Gastroesophageal sphincter (tissue), 4 donors: ENCODE results near the gene RIPOR3. TPM values are rescaled to one million over a fixed set of nuclear protein-coding genes. Genes with fewer than 3 reads are reported as not detected.

Source experiments
- ATAC-seq: fragments of 150-250 bp; one replicate; pipeline ENCODE4 v1.9.1; 2016; ENCODE audit warnings: mild to moderate bottlenecking, moderate library complexity
- H3K27ac ChIP-seq, 4 donors: fragments of 200-600 bp; sonication (generic) in 3 of 4; 1 replicate in 3 of 4; 2 replicates in 1 of 4; pipeline ENCODE4 v1.5.1; 2016 to 2019
- H3K27me3 ChIP-seq: fragments of 200-600 bp; sonication (generic); one replicate; pipeline ENCODE4 v1.5.1; 2019
- H3K36me3 ChIP-seq, 2 donors: fragments of 200-600 bp; sonication (generic); one replicate each; pipeline ENCODE4 v1.5.1; 2019; ENCODE audit warnings: control low read depth in 1 of 2
- H3K4me1 ChIP-seq, 3 donors: fragments of 200-600 bp; sonication (generic); 1 replicate in 2 of 3; 2 replicates in 1 of 3; pipeline ENCODE4 v1.5.1; 2016 to 2019; ENCODE audit warnings: control low read depth in 2 of 3
- H3K4me3 ChIP-seq, 2 donors: fragments of 200-600 bp; sonication (generic); one replicate each; pipeline ENCODE4 v1.5.1; 2019; ENCODE audit warnings: mild to moderate bottlenecking in 1 of 2, moderate library complexity in 1 of 2
- H3K9me3 ChIP-seq, 3 donors: fragments of 200-600 bp; sonication (generic); one replicate each; pipeline ENCODE4 v1.5.1; 2017 to 2019; ENCODE audit warnings: control low read depth in 2 of 3
- EP300 ChIP-seq: sonication (generic); formaldehyde crosslinking; IDR thresholded peaks from one replicate; pipeline ENCODE4 v1.6.1; 2017; ENCODE audit warnings: antibody characterized with exemption, mild to moderate bottlenecking
- POLR2A ChIP-seq, 2 donors: fragments of 450-650 bp; IDR thresholded peaks; one replicate each; pipeline ENCODE4 v1.6.1; 2017; ENCODE audit warnings: antibody characterized with exemption in 2 of 2, mild to moderate bottlenecking in 2 of 2, moderate library complexity in 1 of 2
- POLR2AphosphoS5 ChIP-seq: sonication (generic); formaldehyde crosslinking; IDR thresholded peaks from one replicate; pipeline ENCODE4 v1.6.1; 2017; ENCODE audit warnings: antibody characterized with exemption
- WGBS, 2 donors: methylation state at CpG; one replicate each; pipeline ENCODE4 v1.1.5; 2018; ENCODE audit warnings: low coverage in 1 of 2; 5-methylcytosine and 5-hydroxymethylcytosine counted together
- total RNA-seq, 4 donors: library from RNA; depleted of rRNA; stranded (reverse); fragments of >200 nt; gene quantifications; one replicate each; pipeline ENCODE4 v1.1.0, GENCODE V29; 2016
- TF ChIP-seq, protein P1 (sequence below), 4 experiments: fragments of 200-600 bp in 2 of 4; fragments of 450-650 bp in 2 of 4; sonication (generic) in 1 of 4; IDR thresholded peaks; one replicate each; pipeline ENCODE4 v1.5.1; 2017 to 2019; ENCODE audit warnings: antibody characterized with exemption in 4 of 4, mild to moderate bottlenecking in 2 of 4, moderate library complexity in 2 of 4

RIPOR3 gene
- total RNA-seq, 4 donors from 2014 or later: 8.2 to 24.1 (median 12.9) TPM

DNA sequence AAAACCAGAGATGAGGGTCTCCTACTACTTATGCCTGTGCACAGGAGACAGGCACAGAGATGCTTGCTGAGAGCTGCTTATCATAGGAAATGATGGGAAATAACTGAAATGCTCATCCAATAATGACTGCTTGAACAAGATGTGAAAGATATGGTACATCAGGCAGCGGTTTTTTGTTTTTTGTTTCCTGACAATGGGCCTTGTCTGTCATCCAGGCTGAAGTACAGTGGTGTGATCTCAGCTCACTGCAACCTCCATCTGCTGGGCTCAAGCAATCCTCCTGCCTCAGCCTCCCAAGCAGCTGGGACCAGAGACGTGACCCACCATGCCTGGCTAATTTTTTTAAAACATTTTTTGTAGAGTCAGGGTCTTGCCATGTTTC is 1.2 kb upstream of the RIPOR3 start:
- H3K4me1 ChIP-seq: peaks cover 0 to 32% (median 5%) of the 10 kb centered on the region in 3 donors
- WGBS, 2 donors: 78 to 100% methylated on average over 1 to 2 of the region's 2 CpGs
- TF ChIP-seq POLR2A (IDR thresholded peaks at IDR 0.05) (no peak), EP300 (no peak)
- peaks cover 28% of the 10 kb centered on the region for H3K27me3 ChIP-seq
- H3K27ac ChIP-seq: peak overlapping the region in 3 of 4 donors; percentile 52 to 78 (median 70)
- no peaks in the 10 kb centered on the region for H3K36me3 ChIP-seq
- no peak overlapping the region for H3K4me3 ChIP-seq
- ATAC-seq: no peak
- no peaks in the 10 kb centered on the region for H3K9me3 ChIP-seq

DNA sequence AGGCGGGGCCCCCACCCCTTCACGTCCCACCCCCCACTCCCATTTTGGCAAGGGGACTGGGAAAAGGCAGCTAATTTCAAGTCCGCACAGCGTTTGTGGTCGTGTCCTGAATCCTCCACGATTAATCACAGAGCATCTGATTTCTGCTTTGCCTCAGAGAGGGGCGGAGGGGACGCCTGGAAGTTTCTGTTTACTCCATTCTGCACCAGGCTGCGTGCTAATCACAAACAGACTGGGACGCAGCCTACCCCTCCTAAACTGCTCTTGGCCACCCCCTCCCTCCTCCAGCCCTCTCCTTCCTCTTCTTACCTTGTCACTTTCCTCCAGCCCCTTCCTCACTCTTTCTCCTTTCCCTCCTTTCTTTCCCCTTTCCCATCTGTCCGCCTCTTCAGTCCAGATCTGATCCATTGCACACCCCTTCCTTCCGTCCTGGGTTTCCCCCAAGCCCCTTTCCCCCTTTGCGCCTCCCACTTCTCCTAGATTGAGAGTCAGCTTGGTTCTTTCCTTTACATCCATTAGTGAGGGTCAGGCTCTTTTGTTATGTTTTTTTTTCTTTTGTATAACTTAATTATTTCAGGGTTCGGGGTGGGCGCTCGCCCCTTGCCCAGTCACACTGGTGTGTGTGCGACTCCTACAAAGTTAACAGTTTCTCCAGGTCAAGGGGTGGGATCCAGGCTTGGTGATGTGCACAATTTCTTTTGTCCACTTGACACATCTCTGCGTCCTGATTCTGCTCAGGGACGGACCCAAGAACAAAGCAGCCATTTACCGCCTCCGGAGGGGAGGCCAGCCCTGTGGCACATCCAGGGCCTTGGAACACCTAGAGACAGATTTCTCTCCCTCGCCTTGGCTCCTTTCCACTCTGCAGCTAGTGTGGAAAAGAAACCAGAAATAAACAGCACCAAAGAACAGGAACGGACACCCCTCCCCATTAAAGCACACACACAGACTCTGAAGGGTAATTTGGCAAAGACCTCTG is 520 bp upstream of the RIPOR3 start:
- Histone ChIP-seq H3K4me1 (peaks cover 0 to 36% (median 5%) of the 10 kb centered on the region in 3 donors), H3K27me3 (peaks cover 28% of the 10 kb centered on the region), H3K4me3 (peak overlapping the region; percentile 37 to 49), H3K27ac (peak overlapping the region; percentile 13 to 78 (median 74)), H3K9me3 (no peaks in the 10 kb centered on the region), H3K36me3 (no peaks in the 10 kb centered on the region)
- ATAC-seq: no peak
- TF ChIP-seq EP300: no peak
- TF ChIP-seq, protein P1, sequence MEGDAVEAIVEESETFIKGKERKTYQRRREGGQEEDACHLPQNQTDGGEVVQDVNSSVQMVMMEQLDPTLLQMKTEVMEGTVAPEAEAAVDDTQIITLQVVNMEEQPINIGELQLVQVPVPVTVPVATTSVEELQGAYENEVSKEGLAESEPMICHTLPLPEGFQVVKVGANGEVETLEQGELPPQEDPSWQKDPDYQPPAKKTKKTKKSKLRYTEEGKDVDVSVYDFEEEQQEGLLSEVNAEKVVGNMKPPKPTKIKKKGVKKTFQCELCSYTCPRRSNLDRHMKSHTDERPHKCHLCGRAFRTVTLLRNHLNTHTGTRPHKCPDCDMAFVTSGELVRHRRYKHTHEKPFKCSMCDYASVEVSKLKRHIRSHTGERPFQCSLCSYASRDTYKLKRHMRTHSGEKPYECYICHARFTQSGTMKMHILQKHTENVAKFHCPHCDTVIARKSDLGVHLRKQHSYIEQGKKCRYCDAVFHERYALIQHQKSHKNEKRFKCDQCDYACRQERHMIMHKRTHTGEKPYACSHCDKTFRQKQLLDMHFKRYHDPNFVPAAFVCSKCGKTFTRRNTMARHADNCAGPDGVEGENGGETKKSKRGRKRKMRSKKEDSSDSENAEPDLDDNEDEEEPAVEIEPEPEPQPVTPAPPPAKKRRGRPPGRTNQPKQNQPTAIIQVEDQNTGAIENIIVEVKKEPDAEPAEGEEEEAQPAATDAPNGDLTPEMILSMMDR (IDR thresholded peaks at IDR 0.05): no peak
- TF ChIP-seq POLR2AphosphoS5: no peak
- TF ChIP-seq POLR2A (IDR thresholded peaks at IDR 0.05): no peak
- 40 to 58% methylated on average over 2 to 14 of the region's 23 CpGs for WGBS, 2 donors

DNA sequence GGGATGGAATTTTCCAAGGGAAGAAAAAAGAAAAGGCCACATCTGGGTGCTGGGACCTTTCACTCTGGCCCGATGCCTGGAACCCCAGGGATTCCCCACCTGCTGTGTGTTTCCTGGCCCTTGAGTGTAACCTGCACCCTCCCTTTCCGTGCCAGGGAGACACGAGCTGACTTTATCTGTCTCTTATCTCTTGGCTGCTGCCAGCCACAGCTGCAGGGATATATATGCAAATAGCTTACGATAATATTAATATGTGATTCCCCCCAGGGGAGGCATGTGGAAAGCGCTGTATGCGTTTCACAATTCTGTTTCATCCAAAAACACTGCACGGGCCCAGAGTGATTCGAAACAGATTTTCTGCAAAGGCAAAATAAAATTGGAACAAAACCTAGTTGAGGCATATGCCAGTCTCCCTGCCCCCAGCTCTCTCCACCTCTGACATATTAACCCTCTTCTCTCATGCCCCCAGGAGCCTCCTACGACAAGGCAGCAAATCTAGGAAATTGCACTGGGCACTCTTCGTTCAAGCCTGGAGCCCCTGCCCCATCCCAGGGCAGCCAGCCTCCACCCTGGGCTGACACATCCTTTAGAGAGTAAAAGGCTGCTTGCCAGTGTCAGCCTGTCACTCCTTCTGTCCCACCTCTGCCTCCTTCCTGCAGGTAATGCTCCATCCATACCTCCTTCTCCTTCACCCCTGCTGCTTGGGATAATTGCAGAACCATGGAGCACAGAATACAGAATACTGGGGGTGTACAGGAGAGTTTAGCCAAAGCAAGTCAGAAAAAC is 1.3 kb downstream of the RIPOR3 start:
- H3K4me1 ChIP-seq: peaks cover 0 to 32% (median 5%) of the 10 kb centered on the region in 3 donors
- H3K36me3 ChIP-seq: no peaks in the 10 kb centered on the region
- ATAC-seq: peak; percentile 65
- H3K9me3 ChIP-seq: no peaks in the 10 kb centered on the region
- 34 to 57% methylated on average over 7 to 9 of the region's 10 CpGs for WGBS, 2 donors
- peak overlapping the region in 3 of 4 donors; percentile 70 to 78 (median 77) for H3K27ac ChIP-seq
- peak overlapping the region; percentile 37 to 49 for H3K4me3 ChIP-seq
- TF ChIP-seq POLR2A (IDR thresholded peaks at IDR 0.05): no peak
- no peak for TF ChIP-seq EP300
- TF ChIP-seq POLR2AphosphoS5: no peak
- TF ChIP-seq, protein P1 (IDR thresholded peaks at IDR 0.05): no peak
- peaks cover 28% of the 10 kb centered on the region for H3K27me3 ChIP-seq

DNA sequence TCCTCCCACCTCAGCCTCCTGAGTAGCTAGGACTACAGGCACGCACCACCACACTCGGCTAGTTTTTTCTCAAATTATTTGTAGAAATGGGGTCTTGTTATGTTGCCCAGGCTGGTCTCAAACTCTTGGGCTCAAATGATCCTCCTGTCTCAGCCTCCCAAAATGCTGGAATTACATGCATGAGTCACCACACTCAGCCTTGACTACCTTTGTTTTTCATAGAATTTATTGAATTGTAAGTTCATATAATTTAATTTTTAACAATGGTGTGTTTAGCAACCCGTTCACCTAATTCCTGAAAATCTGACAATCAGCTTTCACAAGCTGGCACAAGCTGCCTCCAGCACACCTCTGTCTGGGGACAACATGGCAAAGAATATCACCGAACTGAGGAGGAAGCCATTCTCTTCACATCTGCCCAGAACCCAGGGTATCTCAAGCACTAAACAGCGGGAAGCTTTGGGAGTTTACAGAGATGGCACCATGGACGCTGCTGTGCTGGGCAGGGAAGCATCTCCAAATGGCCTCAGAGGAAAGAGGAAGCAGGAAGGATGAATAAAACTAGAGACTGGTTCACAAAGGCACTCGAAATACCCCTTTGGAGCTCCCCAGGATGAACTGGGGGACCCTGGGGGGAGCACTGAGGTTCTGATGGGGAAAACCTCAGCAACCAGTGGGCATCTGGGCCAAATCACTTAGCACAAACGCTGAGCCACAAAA is 2.9 kb downstream of the RIPOR3 start:
- WGBS, 2 donors: 83 to 100% methylated on average over 1 to 6 of the region's 8 CpGs
- Histone ChIP-seq H3K4me1 (peaks cover 0 to 28% (median 5%) of the 10 kb centered on the region in 3 donors), H3K36me3 (no peaks in the 10 kb centered on the region), H3K27me3 (peaks cover 28% of the 10 kb centered on the region), H3K9me3 (no peaks in the 10 kb centered on the region), H3K27ac (peak overlapping the region in 1 of 4 donors; percentile 78), H3K4me3 (no peak overlapping the region)
- ATAC-seq: no peak
- TF ChIP-seq EP300: no peak
- TF ChIP-seq, protein P1 (IDR thresholded peaks at IDR 0.05): no peak
- no peak for TF ChIP-seq POLR2A (IDR thresholded peaks at IDR 0.05)
- TF ChIP-seq POLR2AphosphoS5: no peak
